GM23248 (cell line): ENCODE data around the gene MYO5A. TPM values are rescaled to one million over a fixed set of nuclear protein-coding genes. Genes with fewer than 3 reads are reported as not detected.
"Not testable (repeated sequence)": the region's sequence is repeated elsewhere in the genome, so short reads cannot be mapped to it uniquely, and the experiment has no call there.

ENCODE experiments used
- DNase-seq: peaks from one replicate; pipeline ENCODE4 v3.0.0-alpha.2; 2015
- H2AFZ ChIP-seq: fragments of 200-600 bp; sonication (generic); 2 replicates; pipeline ENCODE4 v1.6.1; 2016; ENCODE audit warnings: antibody characterized with exemption
- H3F3A ChIP-seq: fragments of 200-600 bp; sonication (generic); 2 replicates; pipeline ENCODE4 v1.6.1; 2016; ENCODE audit warnings: mild to moderate bottlenecking, antibody characterized with exemption, mixed run types; ENCODE audit not compliant: insufficient read depth
- H3K27ac ChIP-seq: fragments of 200-600 bp; sonication (generic); 2 replicates; pipeline ENCODE4 v1.5.1; 2016; ENCODE audit warnings: mild to moderate bottlenecking
- H3K27me3 ChIP-seq: fragments of 200-600 bp; sonication (generic); replicated peaks from 2 replicates; pipeline ENCODE4 v1.6.1; 2016; ENCODE audit warnings: mild to moderate bottlenecking; ENCODE audit not compliant: insufficient read depth
- H3K36me3 ChIP-seq: fragments of 200-600 bp; sonication (generic); 2 replicates; pipeline ENCODE4 v1.6.1; 2016; ENCODE audit warnings: low read depth, mild to moderate bottlenecking
- H3K4me1 ChIP-seq: fragments of 200-600 bp; sonication (generic); 2 replicates; pipeline ENCODE4 v1.6.1; 2016; ENCODE audit warnings: mild to moderate bottlenecking; ENCODE audit not compliant: insufficient read depth
- H3K4me2 ChIP-seq: fragments of 200-600 bp; sonication (generic); one replicate; pipeline ENCODE4 v1.6.1; 2016; ENCODE audit warnings: mild to moderate bottlenecking; ENCODE audit not compliant: unreplicated experiment
- H3K4me3 ChIP-seq: fragments of 200-600 bp; sonication (generic); 2 replicates; pipeline ENCODE4 v1.5.1; 2016; ENCODE audit warnings: mild to moderate bottlenecking
- H3K79me2 ChIP-seq: fragments of 200-600 bp; sonication (generic); 2 replicates; pipeline ENCODE4 v1.6.1; 2016; ENCODE audit warnings: mild to moderate bottlenecking; ENCODE audit not compliant: insufficient read depth
- H3K9ac ChIP-seq: fragments of 200-600 bp; sonication (generic); 2 replicates; pipeline ENCODE4 v1.6.1; 2016; ENCODE audit warnings: mild to moderate bottlenecking
- H3K9me2 ChIP-seq: fragments of 200-600 bp; sonication (generic); 2 replicates; pipeline ENCODE4 v1.6.1; 2016; ENCODE audit warnings: mixed run types, mild to moderate bottlenecking, moderate library complexity; ENCODE audit not compliant: insufficient read depth
- H3K9me3 ChIP-seq: fragments of 200-600 bp; sonication (generic); one replicate; pipeline ENCODE4 v1.6.1; 2017; ENCODE audit warnings: low read depth
- H4K20me1 ChIP-seq: fragments of 200-600 bp; sonication (generic); 2 replicates; pipeline ENCODE4 v1.6.0; 2016; ENCODE audit not compliant: insufficient read depth
- EZH2 ChIP-seq: fragments of 200-600 bp; sonication (generic); IDR thresholded peaks from 2 replicates; pipeline ENCODE4 v1.6.1; 2018; ENCODE audit warnings: antibody characterized with exemption, mild to moderate bottlenecking; ENCODE audit not compliant: insufficient read depth, poor library complexity, severe bottlenecking
- EZH2phosphoT487 ChIP-seq: fragments of 200-600 bp; sonication (generic); IDR thresholded peaks from 2 replicates; pipeline ENCODE4 v1.6.1; 2018; ENCODE audit warnings: antibody characterized with exemption, moderate library complexity, mild to moderate bottlenecking, low read depth; ENCODE audit not compliant: insufficient read depth
- WGBS, 2 experiments: methylation state at CpG; one replicate each; pipeline ENCODE4 v1.1.6; 2015 to 2017; ENCODE audit warnings: low lambda C conversion rate in 2 of 2, low coverage in 1 of 2; ENCODE audit errors: missing lambda C conversion rate in 2 of 2; 5-methylcytosine and 5-hydroxymethylcytosine counted together
- in situ Hi-C: fragments of 300-500 bp; cut with MboI; formaldehyde crosslinking; loops from 2 replicates; pipeline ENCODE4 v1.15.0; 2020
- polyA plus RNA-seq: library from polyadenylated mRNA; unstranded; fragments of >200 nt; fragmentation: Nextera tagmentation; extraction: Ambion mirVana; gene quantifications from 2 replicates; pipeline ENCODE4 v1.2.1, GENCODE V29; 2016
- total RNA-seq: library from RNA; depleted of rRNA; stranded (reverse); fragments of >200 nt; shearing (Covaris generic); gene quantifications from 2 replicates; pipeline ENCODE4 v1.2.3, GENCODE V29; 2014

The MYO5A gene
- total and polyA plus RNA-seq, 2 experiments from 2014 or later: 12.1 to 33.3 TPM

- no peak overlapping the region for H3K9ac ChIP-seq
- 0 out of 2 replicates have a peak, but pooled peaks cover 2% of the 10 kb centered on the region for H3K27me3 ChIP-seq
- WGBS, 2 experiments: 81 to 84% methylated on average over 13 of the region's 13 CpGs
- no peak overlapping the region for H3K4me3 ChIP-seq
- H3K9me3 ChIP-seq: no peaks in the 10 kb centered on the region
- no peak for DNase-seq
- no peak overlapping the region for H2AFZ ChIP-seq
- H3K27ac ChIP-seq: no peak overlapping the region
- TF ChIP-seq EZH2 (no peak), EZH2phosphoT487 (no peak)
- no peaks in the 10 kb centered on the region for H3K4me1 ChIP-seq
- in situ Hi-C loops: no loop called here
- H3F3A ChIP-seq: no peaks in the 10 kb centered on the region
- H3K79me2 ChIP-seq: no peaks in the 10 kb centered on the region
- no peaks in the 10 kb centered on the region for H3K36me3 ChIP-seq
- H3K9me2 ChIP-seq: no peaks in the 10 kb centered on the region
- no peak overlapping the region for H3K4me2 ChIP-seq
- no peaks in the 10 kb centered on the region for H4K20me1 ChIP-seq
Measured at GRCh38 chr15:52288051-52288942, 240.4 kb downstream of the MYO5A start.

DNA sequence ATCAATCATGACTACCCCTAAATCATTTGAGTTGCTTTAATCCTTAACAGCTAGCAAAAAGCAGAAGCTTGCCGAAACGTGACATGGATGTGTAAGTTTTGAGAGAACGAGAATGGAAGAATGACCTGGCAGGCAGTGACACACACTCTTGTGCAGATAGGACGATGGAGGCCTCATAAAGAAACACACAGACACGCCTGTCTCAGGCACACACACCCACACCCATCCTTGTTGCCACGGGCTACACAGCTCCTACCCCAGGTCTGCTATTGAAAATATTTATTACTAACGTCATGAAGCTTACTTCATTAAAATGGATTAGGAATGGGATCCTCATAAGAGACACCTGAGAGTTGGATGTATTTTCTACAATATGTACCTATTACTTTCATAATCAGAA is 241.6 kb downstream of the MYO5A start:
- in situ Hi-C loops: no loop called here
- Histone ChIP-seq H4K20me1 (no peaks in the 10 kb centered on the region), H2AFZ (no peak overlapping the region), H3K9me3 (no peaks in the 10 kb centered on the region), H3K9me2 (no peaks in the 10 kb centered on the region), H3K27me3 (0 out of 2 replicates have a peak, but pooled peaks cover 5% of the 10 kb centered on the region), H3K36me3 (no peaks in the 10 kb centered on the region), H3K4me2 (no peak overlapping the region), H3F3A (no peaks in the 10 kb centered on the region), H3K4me3 (no peak overlapping the region), H3K79me2 (no peaks in the 10 kb centered on the region), H3K4me1 (no peaks in the 10 kb centered on the region), H3K9ac (no peak overlapping the region), H3K27ac (no peak overlapping the region)
- no peak for DNase-seq
- no peak for TF ChIP-seq EZH2
- no peak for TF ChIP-seq EZH2phosphoT487
- 70 to 73% methylated on average over 7 of the region's 7 CpGs for WGBS, 2 experiments

- H3F3A ChIP-seq, H4K20me1 ChIP-seq, DNase-seq, H3K9ac ChIP-seq, H3K27me3 ChIP-seq, H2AFZ ChIP-seq, H3K9me3 ChIP-seq, H3K4me2 ChIP-seq, H3K4me3 ChIP-seq, in situ Hi-C loops, H3K79me2 ChIP-seq, H3K4me1 ChIP-seq, H3K36me3 ChIP-seq, H3K9me2 ChIP-seq, H3K27ac ChIP-seq: not testable (repeated sequence)
- 88 to 90% methylated on average over 4 to 27 of the region's 34 CpGs for WGBS, 2 experiments
Measured at GRCh38 chr15:52285941-52286340, 242.7 kb downstream of the MYO5A start.

DNA sequence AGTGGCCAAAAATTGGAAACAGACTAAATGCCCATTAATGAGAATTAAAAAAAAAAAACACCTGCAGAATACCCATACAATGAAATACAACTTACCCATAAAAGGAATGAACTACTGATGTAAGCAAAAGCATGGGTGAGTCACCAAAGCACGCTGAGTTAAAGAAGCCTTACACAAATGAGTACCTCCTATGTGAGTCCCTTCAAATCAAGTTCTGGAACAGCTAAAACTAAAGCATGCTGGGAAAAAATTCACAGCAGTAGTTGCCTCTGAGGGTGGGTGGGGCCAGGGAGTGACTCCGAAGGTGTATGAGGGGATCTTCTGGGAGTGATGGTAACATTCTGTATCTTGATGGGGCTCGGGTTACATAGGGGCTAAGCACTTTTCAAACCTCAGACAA is 244.5 kb downstream of the MYO5A start:
- in situ Hi-C loops: no loop called here
- Histone ChIP-seq H3K36me3 (no peaks in the 10 kb centered on the region), H3K79me2 (no peaks in the 10 kb centered on the region), H4K20me1 (no peaks in the 10 kb centered on the region), H3K4me1 (no peaks in the 10 kb centered on the region), H3K9me3 (no peaks in the 10 kb centered on the region), H3K9ac (no peak overlapping the region), H3K4me2 (no peak overlapping the region), H3K9me2 (no peaks in the 10 kb centered on the region), H3K27me3 (peaks cover 5% of the 10 kb centered on the region; the same call in 1 of the 2 replicates), H3K27ac (no peak overlapping the region), H3K4me3 (no peak overlapping the region), H2AFZ (no peak overlapping the region), H3F3A (no peaks in the 10 kb centered on the region)
- 67 to 72% methylated on average over 3 of the region's 3 CpGs for WGBS, 2 experiments
- DNase-seq: peak; percentile 28
- TF ChIP-seq EZH2phosphoT487: no peak
- TF ChIP-seq EZH2: no peak
